ENCODE measurements around the gene UCP2. TPM values are rescaled to one million over a fixed set of nuclear protein-coding genes. Genes with fewer than 3 reads are reported as not detected.
A peak's percentile ranks its signal among the peaks of the same experiment; 100 is the strongest.
"Not testable (repeated sequence)": the region's sequence is repeated elsewhere in the genome, so short reads cannot be mapped to it uniquely, and the experiment has no call there.

The UCP2 gene
- total RNA-seq, 1 donor from 2014 or later, result 5.3 TPM

DNA sequence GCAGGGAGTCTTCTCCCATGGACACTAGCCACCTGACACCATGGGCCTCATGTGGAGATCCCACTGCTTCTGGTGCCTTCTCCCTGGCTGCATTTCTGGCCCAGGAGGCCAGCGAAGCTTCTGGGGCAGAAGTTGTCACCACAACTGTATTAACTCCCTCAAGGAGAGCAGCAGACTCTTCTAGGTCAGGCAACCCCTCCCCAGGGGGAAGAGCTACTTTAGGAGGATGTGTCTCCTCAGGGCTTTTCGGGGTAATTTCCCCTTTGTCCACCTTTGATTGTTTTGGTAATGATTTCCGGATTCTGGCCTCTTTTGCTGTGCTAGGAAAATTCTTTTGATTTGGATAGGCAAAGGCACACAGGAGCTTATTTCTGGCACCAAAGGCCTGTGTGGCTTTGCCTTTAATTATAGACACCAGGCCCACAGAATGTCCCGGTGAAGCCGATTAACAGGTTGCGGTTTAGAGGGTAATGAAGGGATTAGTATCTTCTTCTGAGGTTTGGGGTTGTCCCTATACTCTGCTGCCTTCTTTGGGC, 8.9 kb upstream of the UCP2 start:
- ATAC-seq, result no peak

- no peak for ATAC-seq
Measured at GRCh38 chr11:73990730-73991129, 8.1 kb upstream of the UCP2 start.

- no peak for ATAC-seq
Measured at GRCh38 chr11:73989156-73989555, 6.5 kb upstream of the UCP2 start.

- ATAC-seq, result no peak
Measured at GRCh38 chr11:73988227-73988626, 5.6 kb upstream of the UCP2 start.

- ATAC-seq, result not testable (repeated sequence)
Measured at GRCh38 chr11:73985661-73986060, 3.0 kb upstream of the UCP2 start.

DNA sequence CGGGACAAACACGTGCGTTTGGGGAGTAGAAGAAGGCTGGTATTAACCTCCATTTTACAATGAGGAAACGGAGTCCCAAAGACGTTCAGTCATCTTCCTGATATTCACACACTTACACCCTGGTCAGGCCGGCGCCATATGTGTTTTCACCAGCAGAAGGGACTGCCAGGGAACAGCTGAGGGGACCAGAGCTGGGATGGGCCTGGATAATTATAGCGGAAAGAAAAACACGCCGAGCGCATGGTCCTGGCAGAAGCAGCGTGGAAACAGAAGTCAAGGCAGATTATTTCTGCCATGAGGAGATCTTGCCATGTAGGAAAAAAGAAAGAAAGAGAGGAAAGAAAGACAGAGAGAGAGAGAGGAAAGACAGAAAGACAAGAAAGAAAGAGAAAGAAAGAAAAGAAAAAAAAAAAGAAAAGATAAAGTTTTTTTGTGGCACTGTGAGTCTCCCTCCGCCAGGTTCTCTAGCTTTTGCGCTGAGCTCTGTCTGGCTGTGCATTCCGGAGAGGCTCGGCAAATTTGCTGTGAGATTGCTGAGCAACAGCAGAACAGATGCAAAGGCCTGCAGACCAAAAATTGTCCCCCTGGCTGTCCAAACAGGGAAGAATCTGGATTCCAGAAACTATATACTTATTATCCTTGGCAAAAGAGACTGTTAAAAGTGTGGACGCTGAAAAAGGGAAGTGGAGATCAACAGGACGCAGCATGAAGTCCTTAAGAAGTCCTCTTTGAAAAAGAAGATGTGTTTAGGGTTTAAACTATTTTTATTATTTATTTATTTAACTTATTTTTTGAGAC, 1.3 kb upstream of the UCP2 start:
- no peak for ATAC-seq

DNA sequence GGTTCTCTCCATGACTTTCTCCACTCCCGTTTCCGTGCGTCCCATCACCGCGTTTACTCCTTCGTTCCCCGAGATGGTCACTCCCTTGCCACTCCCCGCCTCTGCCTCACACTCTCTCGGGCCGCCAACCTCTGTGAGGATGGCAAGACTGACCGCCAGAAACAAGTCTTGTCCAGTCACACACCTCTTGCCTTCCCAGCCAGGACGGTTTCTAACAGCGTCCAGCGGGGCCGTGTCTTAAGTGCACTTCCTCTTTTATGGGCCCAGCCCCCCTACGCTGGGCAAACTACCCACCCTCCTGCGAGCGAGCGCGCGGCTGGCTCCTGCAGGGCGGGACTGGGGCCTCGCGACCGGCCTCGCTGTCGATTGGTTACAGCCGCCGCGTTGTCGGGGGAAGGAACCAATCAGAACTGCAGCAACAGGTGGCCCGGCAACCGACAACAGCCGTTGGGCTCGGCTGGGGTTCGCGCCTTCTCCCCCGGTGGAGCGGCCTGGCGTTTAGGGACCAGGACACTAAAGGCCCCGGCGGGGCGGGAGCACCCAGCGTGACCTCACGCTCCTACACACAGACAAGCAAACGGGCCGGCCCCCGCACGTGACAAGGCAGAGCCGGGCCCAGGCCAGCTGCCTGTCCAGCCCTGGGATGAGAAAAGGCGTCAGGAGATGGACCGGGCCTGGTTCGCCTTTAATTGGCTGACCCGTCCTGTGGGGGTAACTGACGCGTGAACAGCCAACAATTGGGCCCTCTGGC, 522 bp upstream of the UCP2 start:
- peak; percentile 89 for ATAC-seq

DNA sequence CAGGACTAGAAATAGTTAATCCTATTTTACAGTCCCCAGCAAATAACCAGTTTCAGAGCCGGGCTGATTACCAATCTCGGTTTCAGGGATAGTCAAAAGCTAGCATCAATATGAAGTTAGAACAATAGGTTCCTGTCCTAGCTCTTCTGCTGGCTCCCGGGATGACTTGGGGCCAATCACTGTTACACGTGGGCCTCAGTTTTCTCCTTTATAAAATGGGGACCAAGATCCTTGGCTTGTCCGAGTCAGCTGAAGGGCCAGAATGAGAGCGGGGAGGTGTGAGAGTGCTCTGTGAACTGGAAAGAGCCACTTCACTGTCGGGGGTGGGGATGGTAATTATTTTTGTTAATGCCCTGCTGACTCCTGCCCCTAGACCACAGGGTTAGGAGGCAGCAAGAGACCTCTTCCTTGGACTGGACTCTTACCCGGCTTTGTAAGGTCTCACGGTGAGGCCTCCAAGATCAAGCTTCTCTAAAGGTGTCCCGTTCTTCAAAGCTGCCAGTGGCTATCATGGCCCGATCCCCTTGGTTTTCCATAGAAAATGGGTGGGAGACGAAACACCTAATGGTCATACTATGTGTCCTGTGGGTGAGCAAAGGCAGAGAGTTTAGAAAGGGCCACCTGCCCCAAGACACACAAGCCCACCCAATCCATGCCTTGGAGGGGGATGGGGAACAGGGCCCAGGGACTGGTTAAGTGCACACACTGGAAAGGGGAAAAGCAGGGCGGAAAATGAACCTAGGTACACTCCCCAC, 1.4 kb downstream of the UCP2 start:
- ATAC-seq, result no peak

- peak; percentile 49 for ATAC-seq
Measured at GRCh38 chr11:73980001-73980961, 2.4 kb downstream of the UCP2 start.

- no peak for ATAC-seq
Measured at GRCh38 chr11:73978576-73979086, 4.0 kb downstream of the UCP2 start.

DNA sequence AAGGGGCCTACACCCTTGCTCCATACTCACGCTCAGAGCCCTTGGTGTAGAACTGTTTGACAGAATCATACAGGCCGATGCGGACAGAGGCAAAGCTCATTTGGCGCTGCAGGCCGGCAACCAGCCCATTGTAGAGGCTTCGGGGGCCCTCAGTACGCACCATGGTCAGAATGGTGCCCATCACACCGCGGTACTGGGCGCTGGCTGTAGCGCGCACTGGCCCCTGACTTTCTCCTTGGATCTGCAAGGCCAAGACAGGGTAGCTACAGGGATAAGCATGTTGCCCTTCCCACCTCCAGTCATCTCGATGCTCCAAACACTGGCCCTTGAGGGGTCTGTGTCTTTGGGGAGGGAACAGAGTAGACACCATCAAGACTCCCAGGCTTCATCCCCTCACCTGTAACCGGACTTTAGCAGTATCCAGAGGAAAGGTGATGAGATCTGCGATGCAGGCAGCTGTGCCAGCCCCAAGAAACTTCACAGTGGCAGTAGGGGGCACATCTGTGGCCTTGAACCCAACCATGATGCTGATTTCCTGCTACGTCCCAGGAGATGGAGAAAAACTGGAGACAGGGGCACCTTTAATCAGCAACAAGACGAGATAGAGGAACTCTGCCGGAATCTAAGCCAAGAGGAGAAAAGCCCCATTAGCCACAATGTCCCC, 4.7 kb downstream of the UCP2 start:
- no peak for ATAC-seq

- no peak for ATAC-seq
Measured at GRCh38 chr11:73976451-73977151, 6.0 kb downstream of the UCP2 start.

- ATAC-seq, result no peak
Measured at GRCh38 chr11:73975479-73975757, 7.2 kb downstream of the UCP2 start.

GRCh38 chr11:73974604-73975478, 7.8 kb downstream of the UCP2 start:
- no peak for ATAC-seq

- ATAC-seq, result peak; percentile 9
Measured at GRCh38 chr11:73972620-73973449, 9.8 kb downstream of the UCP2 start.

- ATAC-seq, result no peak
Measured at GRCh38 chr11:73972187-73972586, 10.5 kb downstream of the UCP2 start.

DNA sequence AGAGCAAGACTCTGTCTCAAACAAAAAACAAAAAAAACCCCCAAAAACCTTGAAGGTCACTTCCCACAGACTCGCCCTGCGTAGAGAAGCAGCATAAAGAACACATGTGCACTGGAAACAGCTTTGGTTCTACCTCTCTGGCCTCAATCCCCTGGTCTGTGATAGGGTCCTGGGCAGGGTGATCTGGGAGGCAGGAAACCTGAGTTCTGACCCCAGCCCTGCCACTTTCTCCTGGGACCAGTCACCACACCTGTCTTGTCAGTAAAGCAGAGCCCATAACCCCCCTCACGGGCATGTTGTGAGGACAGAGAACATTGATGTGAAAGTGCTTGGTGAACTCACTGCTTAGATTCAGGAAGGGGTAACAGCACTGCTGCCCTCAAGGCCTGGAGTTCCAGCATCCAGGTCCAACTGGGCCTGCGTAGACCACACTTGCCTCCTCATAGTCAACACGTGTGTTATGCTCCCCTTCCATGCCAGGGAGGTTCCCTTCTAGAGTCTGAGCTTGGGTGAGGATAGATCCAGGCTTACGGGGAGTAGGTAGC, 11.4 kb downstream of the UCP2 start:
- no peak for ATAC-seq
